WTC11 (cell line): Measurements from ENCODE around the gene EIF3A.

Source experiments
- ATF1 ChIP-seq: sonication (generic); formaldehyde crosslinking; IDR thresholded peaks from 2 replicates; pipeline ENCODE4 v1.8.1; 2023; ENCODE audit warnings: mild to moderate bottlenecking, moderate library complexity, missing genetic modification reagents
- ATF3 ChIP-seq: sonication (generic); formaldehyde crosslinking; conservative IDR thresholded peaks from 2 replicates; pipeline ENCODE4 v1.8.1; 2022; ENCODE audit warnings: mild to moderate bottlenecking, missing genetic modification reagents
- IRF2 ChIP-seq: sonication (generic); formaldehyde crosslinking; IDR thresholded peaks from 2 replicates; pipeline ENCODE4 v1.8.0; 2022; ENCODE audit warnings: low read depth, missing genetic modification reagents, borderline replicate concordance
- MAX ChIP-seq: sonication (generic); formaldehyde crosslinking; IDR thresholded peaks from 2 replicates; pipeline ENCODE4 v1.8.0; 2022; ENCODE audit warnings: mild to moderate bottlenecking, missing genetic modification reagents
- PRDM15 ChIP-seq: sonication (generic); formaldehyde crosslinking; IDR thresholded peaks from 2 replicates; pipeline ENCODE4 v1.8.0; 2022; ENCODE audit warnings: missing genetic modification reagents
- SP1 ChIP-seq: sonication (generic); formaldehyde crosslinking; conservative IDR thresholded peaks from 2 replicates; pipeline ENCODE4 v1.8.1; 2022; ENCODE audit warnings: missing genetic modification reagents
- TCF7 ChIP-seq: sonication (generic); formaldehyde crosslinking; IDR thresholded peaks from 2 replicates; pipeline ENCODE4 v1.8.0; 2022; ENCODE audit warnings: mild to moderate bottlenecking, low read depth, missing genetic modification reagents, moderate library complexity
- TEAD4 ChIP-seq: sonication (generic); formaldehyde crosslinking; IDR thresholded peaks from 2 replicates; pipeline ENCODE4 v1.8.0; 2022; ENCODE audit warnings: mild to moderate bottlenecking, missing genetic modification reagents
- ZNF263 ChIP-seq: sonication (generic); formaldehyde crosslinking; IDR thresholded peaks from 2 replicates; pipeline ENCODE4 v1.8.1; 2022; ENCODE audit warnings: low read depth, mild to moderate bottlenecking, moderate library complexity, missing genetic modification reagents
- TF ChIP-seq, protein P1 (sequence below): sonication (generic); formaldehyde crosslinking; IDR thresholded peaks from 2 replicates; pipeline ENCODE4 v1.8.0; 2023; ENCODE audit warnings: missing genetic modification reagents
- TF ChIP-seq, protein P2 (sequence below): fragments of 200-600 bp; IDR thresholded peaks from 2 replicates; pipeline ENCODE4 v1.8.0; 2022; ENCODE audit warnings: antibody characterized with exemption
- TF ChIP-seq, protein P3 (sequence below): sonication (generic); formaldehyde crosslinking; IDR thresholded peaks from 2 replicates; pipeline ENCODE4 v1.8.0; 2022; ENCODE audit warnings: mild to moderate bottlenecking, missing genetic modification reagents
- TF ChIP-seq, protein P4 (sequence below): sonication (generic); formaldehyde crosslinking; IDR thresholded peaks from 2 replicates; pipeline ENCODE4 v1.8.1; 2023; ENCODE audit warnings: mild to moderate bottlenecking, missing genetic modification reagents, borderline replicate concordance
- TF ChIP-seq, protein P5 (sequence below): fragments of 250-450 bp; sonication (Bioruptor Pico); IDR thresholded peaks from 2 replicates; pipeline ENCODE4 v1.9.0; 2021; ENCODE audit warnings: mild to moderate bottlenecking

- TF ChIP-seq MAX (CRISPR knock-in tag) (no peak), ATF3 (CRISPR knock-in tag) (no peak), TCF7 (no peak), TEAD4 (no peak), ZNF263 (no peak), PRDM15 (CRISPR knock-in tag) (no peak), IRF2 (CRISPR knock-in tag) (no peak), SP1 (no peak), ATF1 (CRISPR knock-in tag) (no peak)
- TF ChIP-seq, protein P1, sequence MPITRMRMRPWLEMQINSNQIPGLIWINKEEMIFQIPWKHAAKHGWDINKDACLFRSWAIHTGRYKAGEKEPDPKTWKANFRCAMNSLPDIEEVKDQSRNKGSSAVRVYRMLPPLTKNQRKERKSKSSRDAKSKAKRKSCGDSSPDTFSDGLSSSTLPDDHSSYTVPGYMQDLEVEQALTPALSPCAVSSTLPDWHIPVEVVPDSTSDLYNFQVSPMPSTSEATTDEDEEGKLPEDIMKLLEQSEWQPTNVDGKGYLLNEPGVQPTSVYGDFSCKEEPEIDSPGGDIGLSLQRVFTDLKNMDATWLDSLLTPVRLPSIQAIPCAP (CRISPR knock-in tag): no peak
- TF ChIP-seq, protein P2, sequence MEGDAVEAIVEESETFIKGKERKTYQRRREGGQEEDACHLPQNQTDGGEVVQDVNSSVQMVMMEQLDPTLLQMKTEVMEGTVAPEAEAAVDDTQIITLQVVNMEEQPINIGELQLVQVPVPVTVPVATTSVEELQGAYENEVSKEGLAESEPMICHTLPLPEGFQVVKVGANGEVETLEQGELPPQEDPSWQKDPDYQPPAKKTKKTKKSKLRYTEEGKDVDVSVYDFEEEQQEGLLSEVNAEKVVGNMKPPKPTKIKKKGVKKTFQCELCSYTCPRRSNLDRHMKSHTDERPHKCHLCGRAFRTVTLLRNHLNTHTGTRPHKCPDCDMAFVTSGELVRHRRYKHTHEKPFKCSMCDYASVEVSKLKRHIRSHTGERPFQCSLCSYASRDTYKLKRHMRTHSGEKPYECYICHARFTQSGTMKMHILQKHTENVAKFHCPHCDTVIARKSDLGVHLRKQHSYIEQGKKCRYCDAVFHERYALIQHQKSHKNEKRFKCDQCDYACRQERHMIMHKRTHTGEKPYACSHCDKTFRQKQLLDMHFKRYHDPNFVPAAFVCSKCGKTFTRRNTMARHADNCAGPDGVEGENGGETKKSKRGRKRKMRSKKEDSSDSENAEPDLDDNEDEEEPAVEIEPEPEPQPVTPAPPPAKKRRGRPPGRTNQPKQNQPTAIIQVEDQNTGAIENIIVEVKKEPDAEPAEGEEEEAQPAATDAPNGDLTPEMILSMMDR: no peak
- TF ChIP-seq, protein P3, sequence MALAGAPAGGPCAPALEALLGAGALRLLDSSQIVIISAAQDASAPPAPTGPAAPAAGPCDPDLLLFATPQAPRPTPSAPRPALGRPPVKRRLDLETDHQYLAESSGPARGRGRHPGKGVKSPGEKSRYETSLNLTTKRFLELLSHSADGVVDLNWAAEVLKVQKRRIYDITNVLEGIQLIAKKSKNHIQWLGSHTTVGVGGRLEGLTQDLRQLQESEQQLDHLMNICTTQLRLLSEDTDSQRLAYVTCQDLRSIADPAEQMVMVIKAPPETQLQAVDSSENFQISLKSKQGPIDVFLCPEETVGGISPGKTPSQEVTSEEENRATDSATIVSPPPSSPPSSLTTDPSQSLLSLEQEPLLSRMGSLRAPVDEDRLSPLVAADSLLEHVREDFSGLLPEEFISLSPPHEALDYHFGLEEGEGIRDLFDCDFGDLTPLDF (CRISPR knock-in tag): no peak
- TF ChIP-seq, protein P4, sequence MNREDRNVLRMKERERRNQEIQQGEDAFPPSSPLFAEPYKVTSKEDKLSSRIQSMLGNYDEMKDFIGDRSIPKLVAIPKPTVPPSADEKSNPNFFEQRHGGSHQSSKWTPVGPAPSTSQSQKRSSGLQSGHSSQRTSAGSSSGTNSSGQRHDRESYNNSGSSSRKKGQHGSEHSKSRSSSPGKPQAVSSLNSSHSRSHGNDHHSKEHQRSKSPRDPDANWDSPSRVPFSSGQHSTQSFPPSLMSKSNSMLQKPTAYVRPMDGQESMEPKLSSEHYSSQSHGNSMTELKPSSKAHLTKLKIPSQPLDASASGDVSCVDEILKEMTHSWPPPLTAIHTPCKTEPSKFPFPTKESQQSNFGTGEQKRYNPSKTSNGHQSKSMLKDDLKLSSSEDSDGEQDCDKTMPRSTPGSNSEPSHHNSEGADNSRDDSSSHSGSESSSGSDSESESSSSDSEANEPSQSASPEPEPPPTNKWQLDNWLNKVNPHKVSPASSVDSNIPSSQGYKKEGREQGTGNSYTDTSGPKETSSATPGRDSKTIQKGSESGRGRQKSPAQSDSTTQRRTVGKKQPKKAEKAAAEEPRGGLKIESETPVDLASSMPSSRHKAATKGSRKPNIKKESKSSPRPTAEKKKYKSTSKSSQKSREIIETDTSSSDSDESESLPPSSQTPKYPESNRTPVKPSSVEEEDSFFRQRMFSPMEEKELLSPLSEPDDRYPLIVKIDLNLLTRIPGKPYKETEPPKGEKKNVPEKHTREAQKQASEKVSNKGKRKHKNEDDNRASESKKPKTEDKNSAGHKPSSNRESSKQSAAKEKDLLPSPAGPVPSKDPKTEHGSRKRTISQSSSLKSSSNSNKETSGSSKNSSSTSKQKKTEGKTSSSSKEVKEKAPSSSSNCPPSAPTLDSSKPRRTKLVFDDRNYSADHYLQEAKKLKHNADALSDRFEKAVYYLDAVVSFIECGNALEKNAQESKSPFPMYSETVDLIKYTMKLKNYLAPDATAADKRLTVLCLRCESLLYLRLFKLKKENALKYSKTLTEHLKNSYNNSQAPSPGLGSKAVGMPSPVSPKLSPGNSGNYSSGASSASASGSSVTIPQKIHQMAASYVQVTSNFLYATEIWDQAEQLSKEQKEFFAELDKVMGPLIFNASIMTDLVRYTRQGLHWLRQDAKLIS (CRISPR knock-in tag): no peak
- TF ChIP-seq, protein P5, sequence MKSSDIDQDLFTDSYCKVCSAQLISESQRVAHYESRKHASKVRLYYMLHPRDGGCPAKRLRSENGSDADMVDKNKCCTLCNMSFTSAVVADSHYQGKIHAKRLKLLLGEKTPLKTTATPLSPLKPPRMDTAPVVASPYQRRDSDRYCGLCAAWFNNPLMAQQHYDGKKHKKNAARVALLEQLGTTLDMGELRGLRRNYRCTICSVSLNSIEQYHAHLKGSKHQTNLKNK (CRISPR knock-in tag): no peak
These were observed 49.1 kb upstream of the EIF3A start for GRCh38 chr10:119129721-119130120.
